ENCODE measurements around the gene RPL39L.

RPL39L gene

GRCh38 chr3:187169231-187169960 is 30.1 kb upstream of the RPL39L start:
- H3K9me3 ChIP-seq (ENCODE audit: low read length) = no peaks in the 10 kb centered on the region
- no peak overlapping the region for H3K9ac ChIP-seq (ENCODE audit: low read length)
- no peak overlapping the region for H3K4me3 ChIP-seq (ENCODE audit: low read depth in 1 of 2, low read length in 2 of 2)

GRCh38 chr3:187167777-187168176 is 28.5 kb upstream of the RPL39L start:
- Histone ChIP-seq H3K27me3 (ENCODE audit: control insufficient read depth in 1 of 2, insufficient read depth in 2 of 2, low read length in 2 of 2) (no peaks in the 10 kb centered on the region), H3K4me1 (ENCODE audit: insufficient read depth, low read length) (peaks cover 8% of the 10 kb centered on the region), H3K9ac (ENCODE audit: low read length) (no peak overlapping the region), H3K9me3 (ENCODE audit: low read length) (no peaks in the 10 kb centered on the region), H3K4me3 (ENCODE audit: low read depth in 1 of 2, low read length in 2 of 2) (no peak overlapping the region), H3K27ac (ENCODE audit: low read depth, low read length) (no peak overlapping the region), H3K36me3 (ENCODE audit: insufficient read depth, low read length) (no peaks in the 10 kb centered on the region)

More at GRCh38 chr3:187169231-187169960, 30.1 kb upstream of the RPL39L start:
- Histone ChIP-seq H3K36me3 (ENCODE audit: insufficient read depth, low read length) (no peaks in the 10 kb centered on the region), H3K4me1 (ENCODE audit: insufficient read depth, low read length) (peaks cover 19% of the 10 kb centered on the region), H3K27me3 (ENCODE audit: control insufficient read depth in 1 of 2, insufficient read depth in 2 of 2, low read length in 2 of 2) (no peaks in the 10 kb centered on the region), H3K27ac (ENCODE audit: low read depth, low read length) (no peak overlapping the region)

- no peak overlapping the region for H3K9ac ChIP-seq (ENCODE audit: low read length)
- peaks cover 8% of the 10 kb centered on the region for H3K4me1 ChIP-seq (ENCODE audit: insufficient read depth, low read length)
- no peak overlapping the region for H3K4me3 ChIP-seq (ENCODE audit: low read depth in 1 of 2, low read length in 2 of 2)
- H3K27ac ChIP-seq (ENCODE audit: low read depth, low read length) = no peak overlapping the region
- H3K27me3 ChIP-seq (ENCODE audit: control insufficient read depth in 1 of 2, insufficient read depth in 2 of 2, low read length in 2 of 2) = no peaks in the 10 kb centered on the region
- H3K9me3 ChIP-seq (ENCODE audit: low read length) = no peaks in the 10 kb centered on the region
- no peaks in the 10 kb centered on the region for H3K36me3 ChIP-seq (ENCODE audit: insufficient read depth, low read length)
Observed at GRCh38 chr3:187166750-187167149, 27.5 kb upstream of the RPL39L start.

GRCh38 chr3:187165144-187165543 is 25.8 kb upstream of the RPL39L start:
- no peak overlapping the region for H3K9ac ChIP-seq (ENCODE audit: low read length)
- H3K36me3 ChIP-seq (ENCODE audit: insufficient read depth, low read length) = no peaks in the 10 kb centered on the region
- H3K27ac ChIP-seq (ENCODE audit: low read depth, low read length) = no peak overlapping the region
- H3K4me3 ChIP-seq (ENCODE audit: low read depth in 1 of 2, low read length in 2 of 2) = no peak overlapping the region
- no peaks in the 10 kb centered on the region for H3K9me3 ChIP-seq (ENCODE audit: low read length)
- H3K4me1 ChIP-seq (ENCODE audit: insufficient read depth, low read length) = peaks cover 8% of the 10 kb centered on the region
- no peaks in the 10 kb centered on the region for H3K27me3 ChIP-seq (ENCODE audit: control insufficient read depth in 1 of 2, insufficient read depth in 2 of 2, low read length in 2 of 2)

GRCh38 chr3:187162265-187162953 is 23.1 kb upstream of the RPL39L start:
- H3K9ac ChIP-seq (ENCODE audit: low read length) = no peak overlapping the region
- no peak overlapping the region for H3K27ac ChIP-seq (ENCODE audit: low read depth, low read length)
- no peaks in the 10 kb centered on the region for H3K9me3 ChIP-seq (ENCODE audit: low read length)
- no peaks in the 10 kb centered on the region for H3K27me3 ChIP-seq (ENCODE audit: control insufficient read depth in 1 of 2, insufficient read depth in 2 of 2, low read length in 2 of 2)
- peaks cover 4% of the 10 kb centered on the region for H3K4me1 ChIP-seq (ENCODE audit: insufficient read depth, low read length)
- no peaks in the 10 kb centered on the region for H3K36me3 ChIP-seq (ENCODE audit: insufficient read depth, low read length)
- H3K4me3 ChIP-seq (ENCODE audit: low read depth in 1 of 2, low read length in 2 of 2) = no peak overlapping the region

GRCh38 chr3:187161556-187161955 is 22.3 kb upstream of the RPL39L start:
- H3K36me3 ChIP-seq (ENCODE audit: insufficient read depth, low read length) = no peaks in the 10 kb centered on the region
- H3K9me3 ChIP-seq (ENCODE audit: low read length) = no peaks in the 10 kb centered on the region
- no peak overlapping the region for H3K9ac ChIP-seq (ENCODE audit: low read length)
- no peaks in the 10 kb centered on the region for H3K4me1 ChIP-seq (ENCODE audit: insufficient read depth, low read length)
- no peak overlapping the region for H3K27ac ChIP-seq (ENCODE audit: low read depth, low read length)
- H3K27me3 ChIP-seq (ENCODE audit: control insufficient read depth in 1 of 2, insufficient read depth in 2 of 2, low read length in 2 of 2) = no peaks in the 10 kb centered on the region
- no peak overlapping the region for H3K4me3 ChIP-seq (ENCODE audit: low read depth in 1 of 2, low read length in 2 of 2)

GRCh38 chr3:187150599-187150998 is 11.3 kb upstream of the RPL39L start:
- Histone ChIP-seq H3K9me3 (ENCODE audit: low read length) (no peaks in the 10 kb centered on the region), H3K4me1 (ENCODE audit: insufficient read depth, low read length) (no peaks in the 10 kb centered on the region)

GRCh38 chr3:187150186-187150585 is 10.9 kb upstream of the RPL39L start:
- Histone ChIP-seq H3K27me3 (ENCODE audit: control insufficient read depth in 1 of 2, insufficient read depth in 2 of 2, low read length in 2 of 2) (no peaks in the 10 kb centered on the region), H3K36me3 (ENCODE audit: insufficient read depth, low read length) (no peaks in the 10 kb centered on the region), H3K9ac (ENCODE audit: low read length) (no peak overlapping the region), H3K27ac (ENCODE audit: low read depth, low read length) (no peak overlapping the region), H3K4me3 (ENCODE audit: low read depth in 1 of 2, low read length in 2 of 2) (no peak overlapping the region), H3K4me1 (ENCODE audit: insufficient read depth, low read length) (no peaks in the 10 kb centered on the region), H3K9me3 (ENCODE audit: low read length) (no peaks in the 10 kb centered on the region)

More at GRCh38 chr3:187150599-187150998, 11.3 kb upstream of the RPL39L start:
- H3K27me3 ChIP-seq (ENCODE audit: control insufficient read depth in 1 of 2, insufficient read depth in 2 of 2, low read length in 2 of 2) = no peaks in the 10 kb centered on the region
- H3K9ac ChIP-seq (ENCODE audit: low read length) = no peak overlapping the region
- no peak overlapping the region for H3K27ac ChIP-seq (ENCODE audit: low read depth, low read length)
- H3K4me3 ChIP-seq (ENCODE audit: low read depth in 1 of 2, low read length in 2 of 2) = no peak overlapping the region
- no peaks in the 10 kb centered on the region for H3K36me3 ChIP-seq (ENCODE audit: insufficient read depth, low read length)

GRCh38 chr3:187146389-187146788 is 7.1 kb upstream of the RPL39L start:
- Histone ChIP-seq H3K36me3 (ENCODE audit: insufficient read depth, low read length) (no peaks in the 10 kb centered on the region), H3K27me3 (ENCODE audit: control insufficient read depth in 1 of 2, insufficient read depth in 2 of 2, low read length in 2 of 2) (no peaks in the 10 kb centered on the region), H3K27ac (ENCODE audit: low read depth, low read length) (no peak overlapping the region), H3K9me3 (ENCODE audit: low read length) (no peaks in the 10 kb centered on the region), H3K9ac (ENCODE audit: low read length) (no peak overlapping the region), H3K4me3 (ENCODE audit: low read depth in 1 of 2, low read length in 2 of 2) (no peak overlapping the region), H3K4me1 (ENCODE audit: insufficient read depth, low read length) (no peaks in the 10 kb centered on the region)

- no peak overlapping the region for H3K4me3 ChIP-seq (ENCODE audit: low read depth in 1 of 2, low read length in 2 of 2)
- no peaks in the 10 kb centered on the region for H3K36me3 ChIP-seq (ENCODE audit: insufficient read depth, low read length)
- no peaks in the 10 kb centered on the region for H3K9me3 ChIP-seq (ENCODE audit: low read length)
- H3K9ac ChIP-seq (ENCODE audit: low read length) = no peak overlapping the region
- H3K27me3 ChIP-seq (ENCODE audit: control insufficient read depth in 1 of 2, insufficient read depth in 2 of 2, low read length in 2 of 2) = no peaks in the 10 kb centered on the region
- no peak overlapping the region for H3K27ac ChIP-seq (ENCODE audit: low read depth, low read length)
- H3K4me1 ChIP-seq (ENCODE audit: insufficient read depth, low read length) = no peaks in the 10 kb centered on the region
Observed at GRCh38 chr3:187145149-187145895, 6.0 kb upstream of the RPL39L start.

GRCh38 chr3:187139895-187140253 is 578 bp upstream of the RPL39L start:
- H3K4me1 ChIP-seq (ENCODE audit: insufficient read depth, low read length) = peaks cover 3% of the 10 kb centered on the region

More at GRCh38 chr3:187139895-187140253, 578 bp upstream of the RPL39L start:
- H3K27me3 ChIP-seq (ENCODE audit: control insufficient read depth in 1 of 2, insufficient read depth in 2 of 2, low read length in 2 of 2) = no peaks in the 10 kb centered on the region
- no peaks in the 10 kb centered on the region for H3K36me3 ChIP-seq (ENCODE audit: insufficient read depth, low read length)
- H3K9me3 ChIP-seq (ENCODE audit: low read length) = no peaks in the 10 kb centered on the region
- no peak overlapping the region for H3K27ac ChIP-seq (ENCODE audit: low read depth, low read length)
- peak overlapping the region; percentile 57 for H3K9ac ChIP-seq (ENCODE audit: low read length)
- peak overlapping the region; percentile 64 to 83 for H3K4me3 ChIP-seq (ENCODE audit: low read depth in 1 of 2, low read length in 2 of 2)
